IPS-NIHi7 (cell line): ENCODE data around the gene ZNF559.

Source experiments
- DNase-seq: peaks from one replicate; pipeline ENCODE4 v3.0.0; 2012; ENCODE audit warnings: mixed read lengths; ENCODE audit errors: extremely low spot score

ZNF559 gene

GRCh38 chr19:9353011-9353410, 29.0 kb downstream of the ZNF559 start:
- no peak for DNase-seq

GRCh38 chr19:9354651-9355050, 30.7 kb downstream of the ZNF559 start:
- no peak for DNase-seq

GRCh38 chr19:9362905-9363304, 38.9 kb downstream of the ZNF559 start, which contains the start of gene ZNF177:
Gene ZNF177 (plus strand): TSS chr19:9363013. CDS start chr19:9378312, 15,299 bp downstream.
- DNase-seq = no peak

GRCh38 chr19:9370738-9371619, 47.0 kb downstream of the ZNF559 start:
- DNase-seq = no peak

GRCh38 chr19:9381361-9381785, 57.4 kb downstream of the ZNF559 start:
- DNase-seq = no peak
